ENCODE measurements around the gene ERV3-1. TPM values are rescaled to one million over a fixed set of nuclear protein-coding genes. Genes with fewer than 3 reads are reported as not detected.
A peak's percentile ranks its signal among the peaks of the same experiment; 100 is the strongest.
"Not testable (repeated sequence)": the region's sequence is repeated elsewhere in the genome, so short reads cannot be mapped to it uniquely, and the experiment has no call there.

ERV3-1 gene, protein sequence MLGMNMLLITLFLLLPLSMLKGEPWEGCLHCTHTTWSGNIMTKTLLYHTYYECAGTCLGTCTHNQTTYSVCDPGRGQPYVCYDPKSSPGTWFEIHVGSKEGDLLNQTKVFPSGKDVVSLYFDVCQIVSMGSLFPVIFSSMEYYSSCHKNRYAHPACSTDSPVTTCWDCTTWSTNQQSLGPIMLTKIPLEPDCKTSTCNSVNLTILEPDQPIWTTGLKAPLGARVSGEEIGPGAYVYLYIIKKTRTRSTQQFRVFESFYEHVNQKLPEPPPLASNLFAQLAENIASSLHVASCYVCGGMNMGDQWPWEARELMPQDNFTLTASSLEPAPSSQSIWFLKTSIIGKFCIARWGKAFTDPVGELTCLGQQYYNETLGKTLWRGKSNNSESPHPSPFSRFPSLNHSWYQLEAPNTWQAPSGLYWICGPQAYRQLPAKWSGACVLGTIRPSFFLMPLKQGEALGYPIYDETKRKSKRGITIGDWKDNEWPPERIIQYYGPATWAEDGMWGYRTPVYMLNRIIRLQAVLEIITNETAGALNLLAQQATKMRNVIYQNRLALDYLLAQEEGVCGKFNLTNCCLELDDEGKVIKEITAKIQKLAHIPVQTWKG
- total RNA-seq: 37.1 TPM

DNA sequence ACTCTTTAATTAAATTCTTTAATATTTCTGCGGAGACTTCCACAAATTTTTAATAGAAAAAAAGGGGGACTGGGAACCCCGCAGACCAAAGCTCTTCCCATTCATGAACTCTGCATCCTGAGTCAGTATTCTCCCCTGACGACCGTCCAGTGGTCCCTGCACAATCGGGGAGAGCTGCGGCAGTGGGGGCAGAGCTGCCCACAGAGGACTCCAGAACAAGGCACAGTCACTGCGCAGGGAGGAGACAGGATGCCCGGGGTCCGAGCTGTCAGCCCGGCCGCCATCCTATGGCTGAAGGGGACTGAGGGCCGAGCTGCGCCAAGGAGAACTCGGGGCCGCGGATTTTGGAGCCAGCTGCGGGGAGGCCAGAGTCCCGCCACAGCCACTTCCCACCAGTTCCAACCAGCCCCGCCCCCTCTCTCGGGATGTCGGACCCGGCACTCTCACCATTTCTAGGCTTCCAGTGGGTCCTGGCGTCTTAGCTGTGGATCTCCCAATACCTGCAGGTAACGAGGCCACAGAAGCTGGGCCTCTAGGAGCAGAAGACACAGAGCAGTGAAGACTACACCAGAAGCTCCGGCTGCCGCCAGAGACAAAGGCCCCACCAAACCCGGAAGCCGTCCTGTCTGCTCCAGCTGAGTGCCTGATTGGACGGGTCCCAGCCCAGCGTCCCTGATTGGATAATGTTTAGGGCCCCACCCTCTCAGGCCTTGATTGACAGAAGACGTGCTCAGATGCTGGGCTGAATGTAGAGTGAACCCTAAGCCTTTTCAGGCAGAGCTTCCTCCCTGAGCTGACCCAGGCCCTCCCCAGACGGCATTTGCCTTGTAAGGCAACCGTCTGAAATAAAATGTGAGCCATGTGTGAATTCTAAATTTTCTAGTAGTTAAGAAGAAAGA, at the start of gene ERV3-1:
Gene ERV3-1 (minus strand): TSS at position 594 of the 899 bp plus-strand sequence. CDS start 13,661 bp downstream, outside the sequence.
- peak; percentile 98 for DNase-seq (ENCODE audit: low spot score)

DNA sequence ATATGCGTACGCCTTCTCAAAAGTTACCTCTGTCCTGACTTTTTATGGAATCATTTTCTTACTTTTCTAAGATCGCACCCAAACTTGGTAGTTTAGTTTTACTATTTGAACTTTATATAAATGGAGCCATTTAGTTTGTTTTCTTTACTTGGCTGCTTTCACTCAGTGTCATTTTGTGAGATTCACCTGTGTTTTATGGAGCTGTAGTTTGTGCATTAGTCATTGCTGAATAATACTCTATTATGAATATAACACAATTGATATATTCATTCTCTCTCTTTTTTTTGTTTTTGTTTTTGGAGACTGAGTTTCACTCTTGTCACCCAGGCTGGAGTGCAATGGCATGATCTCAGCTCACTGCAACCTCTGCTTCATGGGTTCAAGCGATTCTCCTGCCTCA, 49.3 kb upstream of the ERV3-1 start:
- DNase-seq (ENCODE audit: low spot score): not testable (repeated sequence)

DNA sequence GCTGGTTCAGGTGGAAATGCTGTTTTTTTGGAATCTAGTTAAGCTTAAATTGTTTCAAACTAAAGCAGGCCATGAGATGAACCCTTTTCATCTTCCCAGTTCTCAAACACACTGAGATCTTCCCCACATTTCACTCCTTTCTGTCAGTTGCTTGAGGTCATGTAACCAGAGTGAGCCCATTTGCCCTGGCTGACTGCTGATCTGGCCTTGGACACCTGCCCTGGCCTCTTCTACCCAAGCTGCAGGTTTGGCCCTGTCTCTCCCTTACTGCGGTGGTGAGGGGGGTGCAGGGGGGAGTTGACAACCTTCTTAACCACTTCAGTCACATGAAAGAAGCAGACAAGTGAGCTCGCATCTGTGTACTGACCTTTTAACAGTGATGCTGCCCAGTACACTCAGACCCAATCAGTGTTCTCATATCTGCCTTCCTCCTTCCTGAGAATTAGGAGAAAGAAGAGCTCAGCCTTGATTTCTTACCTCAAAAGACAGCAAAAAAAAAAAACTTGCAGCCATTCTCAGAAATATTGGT, 48.0 kb upstream of the ERV3-1 start:
- not testable (repeated sequence) for DNase-seq (ENCODE audit: low spot score)

DNA sequence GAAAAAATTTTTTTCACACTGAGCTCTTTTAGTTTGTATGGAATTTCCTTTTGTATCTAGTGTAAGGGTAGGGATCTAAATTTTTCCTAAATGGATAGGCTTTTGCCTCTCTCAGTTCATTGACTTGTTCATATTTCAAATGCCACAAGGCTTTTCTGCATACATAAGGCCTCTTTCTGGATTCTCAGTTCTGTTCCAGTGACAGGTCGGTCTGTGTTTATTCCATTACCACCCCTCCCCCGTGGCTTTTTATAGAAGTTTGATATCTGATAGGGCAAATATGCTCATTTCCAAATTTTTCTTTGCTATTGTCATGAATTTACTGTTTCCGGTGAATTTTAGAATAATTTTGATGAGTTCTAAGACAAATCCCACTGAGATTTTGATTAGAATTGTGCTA, 45.2 kb upstream of the ERV3-1 start:
- DNase-seq (ENCODE audit: low spot score): not testable (repeated sequence)

DNA sequence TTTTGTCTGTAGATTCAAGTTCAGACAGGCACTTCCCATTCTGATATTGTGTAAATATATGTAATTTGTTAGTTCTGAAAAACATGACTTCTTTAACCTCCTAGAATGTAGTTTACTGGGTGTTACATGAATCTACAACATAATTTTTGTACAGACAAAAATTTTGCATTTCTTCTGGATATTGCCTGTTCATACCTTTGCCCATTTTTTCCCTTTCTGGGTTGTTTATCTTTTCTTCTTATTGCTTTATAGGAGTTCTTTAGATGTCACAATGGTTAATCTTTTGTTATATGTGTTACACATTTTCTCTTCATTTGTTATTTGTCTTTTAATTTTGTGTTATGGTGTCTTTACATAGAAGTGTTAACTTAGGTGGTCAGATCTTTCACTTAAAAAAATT, 44.7 kb upstream of the ERV3-1 start:
- not testable (repeated sequence) for DNase-seq (ENCODE audit: low spot score)

DNA sequence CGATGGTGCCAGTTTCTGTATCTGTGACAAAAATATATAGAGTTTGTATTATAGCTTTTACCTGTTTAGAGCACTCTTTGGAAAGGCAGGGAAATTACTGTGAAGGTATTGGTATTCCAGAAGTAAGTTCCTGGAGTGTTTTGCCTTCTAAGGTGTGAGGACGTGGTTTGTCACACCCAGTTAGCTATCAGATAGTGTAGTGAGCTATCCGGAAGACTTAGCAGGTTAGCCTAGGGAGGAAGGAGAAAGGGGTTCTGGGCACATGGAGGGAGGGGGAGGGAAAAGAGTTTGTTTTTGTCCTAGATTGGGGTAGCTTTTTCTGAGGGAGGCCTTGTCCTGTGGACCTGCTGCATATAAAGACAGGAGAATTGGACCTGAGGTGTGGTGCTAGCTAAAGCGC, 39.8 kb upstream of the ERV3-1 start:
- DNase-seq (ENCODE audit: low spot score): not testable (repeated sequence)

DNA sequence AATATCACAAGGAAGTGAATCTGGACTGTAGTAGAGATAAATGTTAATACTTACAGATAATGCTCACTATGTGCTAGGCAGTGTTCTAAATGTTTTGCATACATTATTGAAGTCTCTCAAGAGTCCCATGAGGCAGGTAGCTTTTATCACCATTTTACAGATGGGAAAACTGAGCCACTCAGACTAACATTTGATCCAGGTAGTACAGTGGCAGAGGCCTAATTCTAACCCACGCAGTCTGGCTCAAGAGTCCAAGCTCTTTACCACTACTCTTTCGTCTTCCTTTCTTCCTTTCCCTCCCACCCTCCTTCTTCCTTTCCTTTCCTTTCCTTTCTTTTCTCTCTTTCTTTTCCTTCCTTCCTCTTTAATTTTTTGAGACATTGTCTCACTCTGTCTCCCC, 39.1 kb upstream of the ERV3-1 start:
- DNase-seq (ENCODE audit: low spot score): not testable (repeated sequence)

DNA sequence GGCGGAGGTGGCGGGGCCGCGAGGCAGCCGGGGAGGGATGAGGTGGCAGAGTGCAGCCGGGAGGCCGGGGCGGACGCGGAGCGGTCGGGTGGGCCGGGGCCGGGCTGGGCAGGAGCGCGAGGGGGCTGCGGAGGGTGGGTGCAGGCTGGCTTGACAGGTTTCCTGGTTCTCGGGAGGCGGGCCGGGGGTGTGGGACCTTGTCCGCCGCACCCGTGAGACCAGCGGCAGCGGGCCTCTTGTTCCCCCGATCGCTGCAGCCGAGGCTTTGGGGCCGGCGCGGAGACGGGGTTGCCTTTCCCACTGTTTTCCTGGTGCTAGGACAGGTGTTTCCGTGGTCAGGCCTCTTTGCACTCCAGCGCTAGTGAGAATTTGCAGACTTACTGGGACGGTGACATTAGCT, 32.3 kb upstream of the ERV3-1 start:
- peak; percentile 51 for DNase-seq (ENCODE audit: low spot score)

DNA sequence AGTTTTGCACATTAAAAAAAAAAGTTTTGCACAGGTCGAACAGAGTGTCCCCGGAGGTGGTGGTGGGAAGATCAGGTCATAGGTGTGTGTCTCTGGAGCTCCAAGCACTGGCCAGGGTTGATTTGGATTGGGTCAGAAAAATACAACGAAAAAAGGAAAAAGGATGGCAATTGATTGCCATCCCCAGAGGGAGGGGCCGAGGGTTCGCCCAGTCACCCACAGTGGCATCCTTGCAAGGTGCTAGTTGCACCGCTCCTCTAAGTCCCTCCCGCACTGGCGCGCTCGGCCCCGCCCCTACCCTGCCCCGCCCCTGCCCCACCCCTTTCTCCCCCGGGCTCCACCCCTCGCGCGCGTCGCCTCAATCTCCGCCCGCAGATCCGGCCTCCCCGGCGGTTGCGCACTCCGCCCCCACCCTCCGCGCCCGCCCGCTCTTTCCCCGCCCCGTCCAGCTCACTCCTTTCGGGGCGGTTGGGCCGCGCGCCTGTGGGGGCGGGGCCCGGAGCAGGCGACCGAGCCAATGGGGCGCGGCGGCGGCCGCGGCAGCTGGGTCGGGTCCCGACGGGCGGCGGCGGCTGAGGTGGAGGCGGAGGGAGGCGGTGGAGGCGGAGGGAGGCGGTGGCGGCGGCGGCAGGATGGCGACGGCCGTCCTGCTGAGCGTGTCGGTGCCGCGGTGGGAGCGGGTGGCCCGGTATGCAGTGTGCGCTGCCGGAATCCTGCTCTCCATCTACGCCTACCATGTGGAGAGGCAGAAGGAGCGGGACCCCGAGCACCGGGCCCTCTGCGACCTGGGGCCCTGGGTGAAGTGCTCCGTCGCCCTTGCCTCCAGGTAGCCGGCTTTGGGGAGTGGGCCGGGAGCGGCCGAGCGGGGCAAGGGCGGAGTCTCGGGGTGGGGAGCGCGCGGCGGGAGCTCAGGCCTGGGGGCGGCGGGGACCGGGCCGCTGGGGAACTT, 31.5 kb upstream of the ERV3-1 start:
- peak; percentile 95 for DNase-seq (ENCODE audit: low spot score)

DNA sequence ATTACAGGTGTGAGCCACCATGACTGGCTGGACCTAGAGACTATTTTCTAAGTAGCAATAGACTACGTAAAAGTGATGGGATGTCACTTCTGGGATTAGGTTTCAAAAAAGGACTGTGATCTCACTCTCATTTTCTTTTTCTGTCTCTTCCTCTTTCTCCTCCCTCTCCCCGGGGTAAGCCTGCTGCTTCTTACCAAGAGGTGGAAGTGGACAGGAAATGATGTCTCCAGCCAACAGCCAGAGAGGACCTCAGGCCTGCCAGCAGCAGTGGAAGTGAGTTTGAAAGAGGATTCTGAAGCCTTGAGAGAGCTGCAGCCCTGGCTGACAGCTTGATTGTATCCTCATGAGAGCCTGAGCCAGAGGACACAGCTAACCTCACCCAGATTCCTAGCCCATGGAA, 30.0 kb upstream of the ERV3-1 start:
- DNase-seq (ENCODE audit: low spot score): not testable (repeated sequence)

DNA sequence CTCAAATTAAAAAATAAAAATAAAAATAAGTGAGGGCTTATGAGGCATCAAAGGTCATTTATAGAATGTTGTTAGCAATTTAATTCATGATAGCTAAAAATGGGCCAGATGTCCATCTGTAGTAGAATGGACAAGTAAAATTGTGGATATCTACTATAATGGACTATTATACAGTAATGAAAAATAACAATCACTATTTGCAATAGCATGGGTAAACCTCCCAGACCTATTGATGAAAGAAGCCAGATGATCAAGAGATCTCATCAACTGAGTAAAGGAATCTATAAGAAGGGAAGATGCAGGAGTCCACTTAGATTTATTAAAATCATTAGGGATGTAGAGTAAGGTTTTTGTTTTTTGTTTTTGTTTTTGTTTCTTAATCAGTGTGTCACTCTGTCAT, 29.0 kb upstream of the ERV3-1 start:
- DNase-seq (ENCODE audit: low spot score): not testable (repeated sequence)

DNA sequence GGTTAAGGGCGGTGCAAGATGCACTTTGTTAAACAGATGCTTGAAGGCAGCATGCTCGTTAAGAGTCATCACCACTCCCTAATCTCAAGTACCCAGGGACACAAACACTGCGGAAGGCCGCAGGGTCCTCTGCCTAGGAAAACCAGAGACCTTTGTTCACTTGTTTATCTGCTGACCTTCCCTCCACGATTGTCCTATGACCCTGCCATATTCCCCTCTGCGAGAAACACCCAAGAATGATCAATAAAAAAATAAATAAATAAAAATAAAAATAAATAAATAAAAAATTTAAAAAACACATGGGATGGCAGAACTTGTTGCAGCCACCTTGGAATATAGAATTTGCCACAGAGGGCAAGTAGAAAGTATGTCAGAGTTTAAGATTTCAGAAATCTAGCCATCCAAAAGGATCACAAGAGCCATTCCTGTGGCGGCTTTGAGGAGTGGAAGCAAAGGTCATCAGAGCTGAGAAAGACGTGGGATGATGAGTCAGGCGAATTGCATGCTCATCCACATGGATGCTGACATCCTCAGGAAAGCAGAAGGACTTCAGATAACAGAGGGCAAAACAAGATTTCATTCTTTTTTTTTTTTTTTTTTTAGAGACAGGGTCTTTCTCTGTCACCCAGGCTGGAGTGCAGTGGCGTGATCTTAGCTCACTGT, 27.8 kb upstream of the ERV3-1 start:
- not testable (repeated sequence) for DNase-seq (ENCODE audit: low spot score)

DNA sequence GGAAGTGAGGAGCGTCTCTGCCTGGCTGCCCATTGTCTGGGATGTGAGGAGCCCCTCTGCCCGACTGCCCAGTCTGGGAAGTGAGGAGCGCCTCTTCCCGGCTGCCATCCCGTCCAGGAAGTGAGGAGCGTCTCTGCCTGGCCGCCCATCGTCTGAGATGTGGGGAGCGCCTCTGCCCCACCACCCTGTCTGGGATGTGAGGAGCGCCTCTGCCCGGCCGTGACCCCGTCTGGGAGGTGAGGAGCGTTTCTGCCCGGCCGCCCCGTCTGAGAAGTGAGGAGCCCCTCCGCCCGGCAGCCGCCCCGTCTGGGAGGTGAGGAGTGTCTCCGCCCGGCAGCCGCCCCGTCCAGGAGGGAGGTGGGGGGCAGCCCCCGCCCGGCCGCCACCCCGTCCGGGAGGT, 26.9 kb upstream of the ERV3-1 start:
- DNase-seq (ENCODE audit: low spot score): not testable (repeated sequence)

DNA sequence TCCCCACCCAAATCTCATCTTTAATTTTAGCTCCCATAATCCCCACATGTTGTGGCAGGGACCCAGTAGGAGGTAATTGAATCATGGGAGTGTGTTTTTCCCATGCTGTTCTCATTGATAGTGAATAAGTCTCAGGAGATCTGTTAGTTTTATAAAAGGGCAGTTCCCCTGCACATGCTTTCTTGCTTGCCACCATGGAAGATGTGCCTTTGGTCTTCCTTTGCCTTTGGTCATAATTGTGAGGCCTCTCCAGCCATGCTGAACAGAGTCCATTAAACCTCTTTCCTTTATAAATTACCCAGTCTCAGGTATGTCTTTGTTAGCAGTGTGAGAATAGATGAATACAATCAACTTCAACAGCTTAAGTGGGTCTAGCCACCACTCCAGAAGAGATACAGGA, 18.5 kb upstream of the ERV3-1 start:
- not testable (repeated sequence) for DNase-seq (ENCODE audit: low spot score)

DNA sequence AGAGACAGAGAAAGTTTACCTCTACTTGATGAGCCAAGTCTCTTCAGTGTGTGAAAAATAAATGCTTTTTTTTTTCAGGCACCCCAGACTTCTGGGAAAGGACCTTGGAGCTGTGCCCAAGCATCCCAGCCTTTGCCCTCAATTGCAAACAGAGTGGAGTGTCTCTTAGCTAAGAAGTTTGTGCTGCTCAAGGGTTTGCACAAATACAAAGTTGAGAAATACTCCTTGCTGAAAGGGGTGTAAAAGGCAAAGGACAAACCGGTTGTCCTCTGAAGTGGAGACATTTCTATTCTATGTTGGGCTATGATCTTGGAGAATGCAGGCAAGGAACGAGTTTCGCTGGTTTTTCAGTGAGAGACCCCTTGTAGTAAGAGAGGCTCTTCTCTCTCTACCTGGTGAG, 14.5 kb upstream of the ERV3-1 start:
- DNase-seq (ENCODE audit: low spot score): not testable (repeated sequence)

DNA sequence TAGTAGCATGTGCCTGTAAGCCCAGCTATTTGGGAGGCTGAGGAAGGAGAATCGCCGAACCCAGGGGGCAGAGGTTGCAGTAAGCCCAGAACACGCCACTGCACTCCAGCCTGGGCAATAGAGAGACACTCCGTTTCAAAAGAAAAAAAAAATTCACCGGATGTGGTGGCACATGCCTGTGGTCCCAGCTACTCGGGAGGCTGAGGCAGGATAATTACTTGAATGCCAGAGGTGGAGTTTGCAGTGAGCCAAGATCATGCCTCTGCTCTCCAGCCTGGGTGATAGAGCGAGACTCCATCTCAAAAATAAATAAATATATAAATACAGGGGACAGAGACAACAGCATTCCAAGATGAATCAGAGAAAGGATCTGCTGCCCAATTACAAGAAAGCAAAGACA, 3.4 kb upstream of the ERV3-1 start:
- not testable (repeated sequence) for DNase-seq (ENCODE audit: low spot score)

DNA sequence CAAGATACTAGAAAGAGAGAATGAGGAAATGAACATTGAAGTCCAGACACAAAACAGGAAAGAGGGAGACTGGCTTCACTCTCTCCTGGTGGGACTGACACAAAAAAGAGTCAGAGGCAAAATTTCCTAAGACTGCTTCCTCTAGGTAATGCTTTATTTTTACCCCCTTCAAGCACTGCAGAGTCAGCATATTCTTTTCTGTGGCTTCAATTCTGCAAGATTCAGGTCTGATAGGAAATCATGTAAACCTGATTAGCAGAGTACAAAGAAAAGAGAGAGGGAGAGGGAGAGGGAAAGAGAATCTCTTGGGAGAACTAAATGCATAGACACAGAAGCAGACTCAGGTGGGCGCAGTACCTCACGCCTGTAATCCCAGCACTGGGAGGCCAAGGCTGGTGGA, 2.9 kb upstream of the ERV3-1 start:
- not testable (repeated sequence) for DNase-seq (ENCODE audit: low spot score)

DNA sequence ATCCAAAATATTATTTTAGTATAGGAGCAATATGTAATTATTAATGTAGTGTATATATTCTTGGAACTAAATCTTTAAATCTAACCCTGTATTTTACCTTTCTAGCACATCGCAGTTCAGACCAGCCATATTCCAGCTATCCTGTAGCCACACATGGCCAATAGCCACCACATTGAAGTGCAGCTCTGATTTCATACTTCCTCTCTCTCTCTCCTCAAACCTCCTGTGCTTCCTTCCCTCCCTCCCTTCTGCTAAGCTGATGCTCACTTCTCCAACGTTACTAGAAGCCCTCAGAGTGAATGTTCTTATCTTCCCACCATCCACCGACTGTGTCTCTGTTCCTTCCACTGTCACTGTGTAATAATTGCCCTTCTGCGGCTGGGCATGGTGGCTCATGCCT, 549 bp upstream of the ERV3-1 start:
- DNase-seq (ENCODE audit: low spot score): not testable (repeated sequence)

DNA sequence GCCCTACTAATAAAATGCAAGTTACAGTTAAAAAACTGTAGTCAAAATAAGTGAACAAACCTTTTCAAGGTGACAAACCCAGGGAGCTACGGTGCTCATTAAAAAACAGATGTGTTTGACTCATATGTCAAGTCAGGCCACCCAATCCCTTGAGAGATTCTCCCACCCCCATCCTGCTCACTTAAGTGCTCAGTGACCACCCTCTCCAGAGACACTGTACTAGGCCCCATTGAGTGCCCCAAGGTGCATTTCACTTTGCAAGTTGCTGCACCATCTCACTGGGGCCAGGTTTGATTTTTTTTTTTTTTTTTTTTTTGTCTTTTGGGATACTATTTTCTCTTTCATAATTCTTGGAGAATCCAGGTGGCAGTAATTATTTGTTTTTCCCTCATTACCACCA, 1.9 kb downstream of the ERV3-1 start:
- no peak for DNase-seq (ENCODE audit: low spot score)

DNA sequence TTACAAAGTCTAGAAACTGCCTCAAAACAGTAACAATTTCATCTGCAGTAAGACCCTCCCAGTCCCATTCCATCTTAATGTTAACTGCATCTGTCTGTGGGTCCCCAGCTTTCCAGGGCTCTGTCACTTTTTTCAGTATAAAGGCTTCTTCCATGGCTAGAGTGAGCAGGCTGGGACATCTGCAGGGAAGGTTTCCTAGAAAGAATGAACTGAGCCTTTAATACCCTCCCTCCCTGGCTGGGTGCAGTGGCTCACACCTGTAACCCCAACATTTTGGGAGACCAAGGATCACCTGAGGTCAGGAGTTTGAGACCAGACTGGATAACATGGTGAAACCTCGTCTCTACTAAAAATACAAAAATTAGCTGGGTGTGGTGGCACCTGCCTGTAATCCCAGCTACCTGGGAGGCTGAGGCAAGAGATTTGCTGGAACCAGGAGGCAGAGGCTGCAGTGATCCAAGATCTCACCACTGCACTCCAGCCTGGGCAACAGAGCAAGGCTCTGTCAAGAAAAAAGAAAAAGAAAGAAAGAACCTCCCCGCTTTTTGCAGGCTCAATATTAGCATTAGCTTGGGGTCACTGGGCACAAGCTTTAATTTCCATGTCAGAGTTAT, 3.4 kb downstream of the ERV3-1 start:
- DNase-seq (ENCODE audit: low spot score): no peak
